ENCODE results near the gene GNAZ.
A peak's percentile ranks its signal among the peaks of the same experiment; 100 is the strongest.

Gene GNAZ

GRCh38 chr22:23094695-23095681 lies 24.7 kb downstream of the GNAZ start:
- H3K27ac ChIP-seq, result no peak overlapping the region
- TF ChIP-seq CTCF (conservative IDR thresholded peaks at IDR 0.05), result no peak

GRCh38 chr22:23095733-23096342 lies 25.5 kb downstream of the GNAZ start:
- TF ChIP-seq CTCF (conservative IDR thresholded peaks at IDR 0.05), result no peak
- H3K27ac ChIP-seq, result no peak overlapping the region

- H3K27ac ChIP-seq, result peak overlapping the region; percentile 53; the same call in 1 of the 2 replicates
- TF ChIP-seq CTCF (conservative IDR thresholded peaks at IDR 0.05), result no peak
Measured at GRCh38 chr22:23097412-23098229, 27.3 kb downstream of the GNAZ start.

- H3K27ac ChIP-seq, result peak overlapping the region; percentile 53
- no peak for TF ChIP-seq CTCF (conservative IDR thresholded peaks at IDR 0.05)
Measured at GRCh38 chr22:23098230-23098705, 27.9 kb downstream of the GNAZ start.

GRCh38 chr22:23098718-23099530 lies 28.6 kb downstream of the GNAZ start:
- peak overlapping the region; percentile 53 for H3K27ac ChIP-seq
- TF ChIP-seq CTCF (conservative IDR thresholded peaks at IDR 0.05), result no peak

- no peak for TF ChIP-seq CTCF (conservative IDR thresholded peaks at IDR 0.05)
- peak overlapping the region; percentile 53; the same call in 1 of the 2 replicates for H3K27ac ChIP-seq
Measured at GRCh38 chr22:23099531-23099804, 29.1 kb downstream of the GNAZ start.
